ENCODE results near the gene ACTG1. TPM values are rescaled to one million over a fixed set of nuclear protein-coding genes. Genes with fewer than 3 reads are reported as not detected.

The ACTG1 gene
- total and polyA plus RNA-seq, 2 of the 4 experiments (the other 2 are of a cell fraction), result 10,907 to 15,732 TPM

- Histone ChIP-seq H3K18ac (ENCODE audit: low read depth, low read length) (no peak overlapping the region), H3K27ac (ENCODE audit: insufficient read depth, low read length) (no peak overlapping the region), H3K4me1 (ENCODE audit: control insufficient read depth, insufficient read depth, low read length) (no peaks in the 10 kb centered on the region), H3K14ac (replicated peaks; ENCODE audit: low read depth, low read length) (no peak overlapping the region), H3K9me3 (ENCODE audit: control insufficient read depth, insufficient read depth, low read length) (no peaks in the 10 kb centered on the region), H2BK120ac (ENCODE audit: low read depth, low read length) (no peak overlapping the region), H2AK5ac (ENCODE audit: low read depth, low read length) (no peak overlapping the region), H3K9ac (ENCODE audit: low read depth, low read length) (no peak overlapping the region), H3K4me2 (ENCODE audit: low read depth, low read length) (no peak overlapping the region), H3K23ac (ENCODE audit: low read depth, low read length) (no peak overlapping the region), H2BK20ac (ENCODE audit: low read depth, low read length) (no peak overlapping the region), H4K8ac (ENCODE audit: low read depth in 2 of 2, low read length in 2 of 2) (no peak overlapping the region), H3K36me3 (ENCODE audit: control insufficient read depth, insufficient read depth, low read length) (peaks cover 61% of the 10 kb centered on the region), H3K4ac (ENCODE audit: low read depth, low read length) (no peak overlapping the region), H3K9me1 (ENCODE audit: insufficient read depth, low read length) (no peaks in the 10 kb centered on the region), H4K20me1 (ENCODE audit: insufficient read depth, low read length) (peaks cover 2% of the 10 kb centered on the region; the same call in 1 of the 2 replicates), H2BK5ac (ENCODE audit: low read depth, low read length, poor library complexity, severe bottlenecking) (no peak overlapping the region), H3K56ac (ENCODE audit: extremely low read depth, insufficient read depth, low read length) (no peak overlapping the region), H2AFZ (replicated peaks; ENCODE audit: low read length, poor library complexity) (no peak overlapping the region), H3K27me3 (ENCODE audit: control insufficient read depth, insufficient read depth, low read length) (no peaks in the 10 kb centered on the region), H3K79me1 (ENCODE audit: low read depth in 1 of 2, low read length in 2 of 2) (peaks cover 4 to 16% of the 10 kb centered on the region in 2 experiments), H2BK15ac (ENCODE audit: low read depth, low read length) (no peak overlapping the region), H4K5ac (ENCODE audit: low read depth, low read length) (no peak overlapping the region), H4K91ac (ENCODE audit: insufficient read depth, low read depth, low read length) (no peak overlapping the region), H2AK9ac (replicated peaks; ENCODE audit: low read depth, low read length, poor library complexity) (peak overlapping the region; percentile 42), H3K4me3 (ENCODE audit: insufficient read depth, low read depth, low read length) (no peak overlapping the region)
- in situ Hi-C loops (cut with MboI; ENCODE audit: low sequenced_read_pairs) (no loop called here), intact Hi-C loops (cut with micrococcal nuclease) (no loop called here), dilution Hi-C loops (cut with HindIII; ENCODE audit: low sequenced_read_pairs, unreplicated experiment) (no loop called here)
- no peak for ATAC-seq (ENCODE audit: low read depth)
- ChIA-PET CTCF (no interaction called here), POLR2A (ENCODE audit: unreplicated experiment) (no interaction called here)
- 90% methylated on average over 2 of the region's 16 CpGs; no CpG with 5 or more reads in 1 of the 2 experiments for WGBS, 2 experiments (ENCODE audit: extremely low coverage in 2 of 2, insufficient read length in 1 of 2)
- BruUV-seq (replicated peaks), result no TSS peak
- TF ChIP-seq CTCF (conservative IDR thresholded peaks at IDR 0.05; ENCODE audit: low read depth, low read length) (no peak), CHD1 (IDR thresholded peaks at IDR 0.05; ENCODE audit: low read depth, low read length) (no peak), BHLHE40 (IDR thresholded peaks at IDR 0.05; ENCODE audit: low read depth, low read length) (no peak), SMC3 (IDR thresholded peaks at IDR 0.05; ENCODE audit: low read depth, low read length) (no peak), RAD21 (IDR thresholded peaks at IDR 0.05; ENCODE audit: low read length) (no peak), RFX5 (IDR thresholded peaks at IDR 0.05; ENCODE audit: low read depth, low read length) (no peak), RCOR1 (IDR thresholded peaks at IDR 0.05; ENCODE audit: insufficient replicate concordance, low read length) (no peak), USF2 (IDR thresholded peaks at IDR 0.05; ENCODE audit: low read depth, low read length) (no peak), CEBPB (IDR thresholded peaks at IDR 0.05; ENCODE audit: low read depth, low read length) (no peak), MAZ (IDR thresholded peaks at IDR 0.05; ENCODE audit: borderline replicate concordance, low read depth, low read length) (no peak), FOS (IDR thresholded peaks at IDR 0.05; ENCODE audit: low read depth, low read length) (no peak), MAFK (IDR thresholded peaks at IDR 0.05; ENCODE audit: low read depth, low read length) (no peak), POLR2A (IDR thresholded peaks at IDR 0.05; ENCODE audit: low read depth, low read length) (no peak), NFE2L2 (IDR thresholded peaks at IDR 0.05; ENCODE audit: low read depth, low read length) (no peak), ELK1 (IDR thresholded peaks at IDR 0.05; ENCODE audit: borderline replicate concordance, low read depth, low read length) (no peak), MXI1 (IDR thresholded peaks at IDR 0.05; ENCODE audit: borderline replicate concordance, low read depth, low read length) (no peak)
- no peak for DNase-seq
Observed at GRCh38 chr17:81544281-81544974, 31.8 kb upstream of the ACTG1 start.
